ENCODE data around the gene DGKA. TPM values are rescaled to one million over a fixed set of nuclear protein-coding genes. Genes with fewer than 3 reads are reported as not detected.

DGKA gene
- total and polyA plus RNA-seq, 2 of the 13 experiments (the other 11 are each of a cell fraction or from before 2014, with no cell fraction given): 2.4 to 5.4 TPM

DNA sequence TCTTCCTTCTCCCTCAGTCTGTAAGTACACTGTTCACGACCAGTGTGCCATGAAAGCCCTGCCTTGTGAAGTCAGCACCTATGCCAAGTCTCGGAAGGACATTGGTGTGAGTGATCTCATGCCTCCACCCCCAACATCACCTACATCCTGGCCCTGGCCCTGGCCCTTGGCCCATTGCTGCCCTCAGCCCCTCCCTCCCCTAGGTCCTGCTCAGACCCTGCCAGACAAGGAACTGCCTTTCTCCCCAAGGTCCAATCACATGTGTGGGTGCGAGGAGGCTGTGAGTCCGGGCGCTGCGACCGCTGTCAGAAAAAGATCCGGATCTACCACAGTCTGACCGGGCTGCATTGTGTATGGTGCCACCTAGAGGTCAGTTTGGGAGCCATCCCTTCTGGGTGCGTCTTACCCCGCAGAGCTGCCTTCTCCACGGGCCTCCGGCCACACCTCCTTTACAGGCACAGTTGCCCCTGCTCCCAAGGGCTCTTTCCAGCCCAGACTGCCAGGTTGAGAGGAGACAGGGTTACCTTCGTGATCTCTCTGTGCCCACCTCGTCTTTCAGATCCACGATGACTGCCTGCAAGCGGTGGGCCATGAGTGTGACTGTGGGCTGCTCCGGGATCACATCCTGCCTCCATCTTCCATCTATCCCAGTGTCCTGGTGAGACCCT, 9.2 kb downstream of the DGKA start (continued):
- TF ChIP-seq TARDBP (CRISPR knock-in tag; IDR thresholded peaks at IDR 0.05) (no peak), ARHGAP35 (CRISPR knock-in tag; IDR thresholded peaks at IDR 0.05; ENCODE audit: borderline replicate concordance) (no peak), ZNF644 (CRISPR knock-in tag; IDR thresholded peaks at IDR 0.05; ENCODE audit: low read depth) (no peak), TRIM24 (CRISPR knock-in tag; IDR thresholded peaks at IDR 0.05) (no peak), ZSCAN21 (CRISPR knock-in tag; IDR thresholded peaks at IDR 0.05; ENCODE audit: borderline replicate concordance) (no peak; the same call in 1 of the 2 replicates), ZNF879 (CRISPR knock-in tag; IDR thresholded peaks at IDR 0.05) (no peak), ZBTB21 (CRISPR knock-in tag; IDR thresholded peaks at IDR 0.05) (no peak), ZNF775 (CRISPR knock-in tag; IDR thresholded peaks at IDR 0.05; ENCODE audit: borderline replicate concordance) (no peak), JUNB (CRISPR knock-in tag; IDR thresholded peaks at IDR 0.05; ENCODE audit: borderline replicate concordance) (no peak), CHD4 (IDR thresholded peaks at IDR 0.05; ENCODE audit: borderline replicate concordance, low read length) (no peak), FOSL1 (CRISPR knock-in tag; IDR thresholded peaks at IDR 0.05; ENCODE audit: borderline replicate concordance) (no peak), ATM (IDR thresholded peaks at IDR 0.05; ENCODE audit: borderline replicate concordance) (no peak), DPF2 (CRISPR knock-in tag; IDR thresholded peaks at IDR 0.05; ENCODE audit: borderline replicate concordance, low read depth) (no peak), SALL2 (CRISPR knock-in tag; IDR thresholded peaks at IDR 0.05) (no peak), ZNF614 (CRISPR knock-in tag; IDR thresholded peaks at IDR 0.05; ENCODE audit: borderline replicate concordance) (peak; percentile 37; the same call in 1 of the 2 replicates), ZNF83 (CRISPR knock-in tag; IDR thresholded peaks at IDR 0.05; ENCODE audit: borderline replicate concordance) (no peak), RBFOX2 (IDR thresholded peaks at IDR 0.05; ENCODE audit: low read depth, low read length) (no peak), AKAP8 (CRISPR knock-in tag; IDR thresholded peaks at IDR 0.05) (no peak), HNRNPUL1 (IDR thresholded peaks at IDR 0.05; ENCODE audit: low read depth, low read length) (no peak), BRCA1 (CRISPR knock-in tag; IDR thresholded peaks at IDR 0.05) (no peak), DMAP1 (CRISPR knock-in tag; IDR thresholded peaks at IDR 0.05) (no peak), SUZ12 (IDR thresholded peaks at IDR 0.05; ENCODE audit: low read depth, low read length) (no peak), THYN1 (CRISPR knock-in tag; IDR thresholded peaks at IDR 0.05; ENCODE audit: borderline replicate concordance, low read depth) (no peak)
- TF ChIP-seq, protein P1, sequence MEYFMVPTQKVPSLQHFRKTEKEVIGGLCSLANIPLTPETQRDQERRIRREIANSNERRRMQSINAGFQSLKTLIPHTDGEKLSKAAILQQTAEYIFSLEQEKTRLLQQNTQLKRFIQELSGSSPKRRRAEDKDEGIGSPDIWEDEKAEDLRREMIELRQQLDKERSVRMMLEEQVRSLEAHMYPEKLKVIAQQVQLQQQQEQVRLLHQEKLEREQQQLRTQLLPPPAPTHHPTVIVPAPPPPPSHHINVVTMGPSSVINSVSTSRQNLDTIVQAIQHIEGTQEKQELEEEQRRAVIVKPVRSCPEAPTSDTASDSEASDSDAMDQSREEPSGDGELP (IDR thresholded peaks at IDR 0.05; ENCODE audit: borderline replicate concordance, low read depth): no peak
- TF ChIP-seq, protein P2, sequence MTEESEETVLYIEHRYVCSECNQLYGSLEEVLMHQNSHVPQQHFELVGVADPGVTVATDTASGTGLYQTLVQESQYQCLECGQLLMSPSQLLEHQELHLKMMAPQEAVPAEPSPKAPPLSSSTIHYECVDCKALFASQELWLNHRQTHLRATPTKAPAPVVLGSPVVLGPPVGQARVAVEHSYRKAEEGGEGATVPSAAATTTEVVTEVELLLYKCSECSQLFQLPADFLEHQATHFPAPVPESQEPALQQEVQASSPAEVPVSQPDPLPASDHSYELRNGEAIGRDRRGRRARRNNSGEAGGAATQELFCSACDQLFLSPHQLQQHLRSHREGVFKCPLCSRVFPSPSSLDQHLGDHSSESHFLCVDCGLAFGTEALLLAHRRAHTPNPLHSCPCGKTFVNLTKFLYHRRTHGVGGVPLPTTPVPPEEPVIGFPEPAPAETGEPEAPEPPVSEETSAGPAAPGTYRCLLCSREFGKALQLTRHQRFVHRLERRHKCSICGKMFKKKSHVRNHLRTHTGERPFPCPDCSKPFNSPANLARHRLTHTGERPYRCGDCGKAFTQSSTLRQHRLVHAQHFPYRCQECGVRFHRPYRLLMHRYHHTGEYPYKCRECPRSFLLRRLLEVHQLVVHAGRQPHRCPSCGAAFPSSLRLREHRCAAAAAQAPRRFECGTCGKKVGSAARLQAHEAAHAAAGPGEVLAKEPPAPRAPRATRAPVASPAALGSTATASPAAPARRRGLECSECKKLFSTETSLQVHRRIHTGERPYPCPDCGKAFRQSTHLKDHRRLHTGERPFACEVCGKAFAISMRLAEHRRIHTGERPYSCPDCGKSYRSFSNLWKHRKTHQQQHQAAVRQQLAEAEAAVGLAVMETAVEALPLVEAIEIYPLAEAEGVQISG (CRISPR knock-in tag; IDR thresholded peaks at IDR 0.05): peak; percentile 48; the same call in 1 of the 2 replicates
- TF ChIP-seq, protein P3, sequence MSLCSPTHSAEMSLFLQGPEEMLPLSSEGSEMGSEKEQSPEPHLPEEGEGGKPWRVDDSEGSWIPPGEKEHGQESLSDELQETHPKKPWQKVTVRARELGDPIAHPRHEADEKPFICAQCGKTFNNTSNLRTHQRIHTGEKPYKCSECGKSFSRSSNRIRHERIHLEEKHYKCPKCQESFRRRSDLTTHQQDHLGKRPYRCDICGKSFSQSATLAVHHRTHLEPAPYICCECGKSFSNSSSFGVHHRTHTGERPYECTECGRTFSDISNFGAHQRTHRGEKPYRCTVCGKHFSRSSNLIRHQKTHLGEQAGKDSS (CRISPR knock-in tag; IDR thresholded peaks at IDR 0.05; ENCODE audit: borderline replicate concordance, low read depth): no peak
- TF ChIP-seq, protein P4, sequence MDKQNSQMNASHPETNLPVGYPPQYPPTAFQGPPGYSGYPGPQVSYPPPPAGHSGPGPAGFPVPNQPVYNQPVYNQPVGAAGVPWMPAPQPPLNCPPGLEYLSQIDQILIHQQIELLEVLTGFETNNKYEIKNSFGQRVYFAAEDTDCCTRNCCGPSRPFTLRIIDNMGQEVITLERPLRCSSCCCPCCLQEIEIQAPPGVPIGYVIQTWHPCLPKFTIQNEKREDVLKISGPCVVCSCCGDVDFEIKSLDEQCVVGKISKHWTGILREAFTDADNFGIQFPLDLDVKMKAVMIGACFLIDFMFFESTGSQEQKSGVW (CRISPR knock-in tag; IDR thresholded peaks at IDR 0.05; ENCODE audit: borderline replicate concordance): no peak
